22Rv1 (cell line): ENCODE results near the gene IL34.
"Not testable (repeated sequence)": the region's sequence is repeated elsewhere in the genome, so short reads cannot be mapped to it uniquely, and the experiment has no call there.

Source experiments
- H3K27ac ChIP-seq: fragments of 450-650 bp; 2 replicates; pipeline ENCODE4 v1.5.1; 2017
- CTCF ChIP-seq: fragments of 450-650 bp; IDR thresholded peaks from 2 replicates; pipeline ENCODE4 v1.5.1; 2017; ENCODE audit warnings: mild to moderate bottlenecking
- ZFX ChIP-seq: fragments of 450-650 bp; IDR thresholded peaks from 2 replicates; pipeline ENCODE4 v1.6.1; 2017; ENCODE audit warnings: antibody characterized with exemption, borderline replicate concordance

The IL34 gene

GRCh38 chr16:70612931-70613330 is 33.4 kb upstream of the IL34 start:
- TF ChIP-seq ZFX (no peak), CTCF (no peak)

GRCh38 chr16:70614208-70614951 is 32.0 kb upstream of the IL34 start:
- peak overlapping the region; percentile 61 for H3K27ac ChIP-seq
- TF ChIP-seq ZFX = no peak
- TF ChIP-seq CTCF = no peak

More at GRCh38 chr16:70612931-70613330, 33.4 kb upstream of the IL34 start:
- no peak overlapping the region for H3K27ac ChIP-seq

GRCh38 chr16:70615945-70616344 is 30.4 kb upstream of the IL34 start:
- TF ChIP-seq ZFX (no peak), CTCF (no peak)
- H3K27ac ChIP-seq = no peak overlapping the region

- H3K27ac ChIP-seq = not testable (repeated sequence)
Observed at GRCh38 chr16:70621864-70622263, 24.5 kb upstream of the IL34 start.

- H3K27ac ChIP-seq = no peak overlapping the region
- TF ChIP-seq CTCF (no peak), ZFX (no peak)
Observed at GRCh38 chr16:70627696-70628095, 18.7 kb upstream of the IL34 start.

- H3K27ac ChIP-seq = no peak overlapping the region
- TF ChIP-seq CTCF (no peak), ZFX (no peak)
Observed at GRCh38 chr16:70630960-70631745, 15.2 kb upstream of the IL34 start.

- no peak for TF ChIP-seq CTCF
- no peak for TF ChIP-seq ZFX
- no peak overlapping the region for H3K27ac ChIP-seq
Observed at GRCh38 chr16:70632273-70632672, 14.1 kb upstream of the IL34 start.

- not testable (repeated sequence) for H3K27ac ChIP-seq
Observed at GRCh38 chr16:70633617-70634016, 12.7 kb upstream of the IL34 start.
